SK-N-SH (cell line): ENCODE data around the gene MIEN1. TPM values are rescaled to one million over a fixed set of nuclear protein-coding genes. Genes with fewer than 3 reads are reported as not detected.

Experiments
- CTCF ChIA-PET: fragments of 300-600, 350-600 bp; formaldehyde crosslinking; extraction: SDS; loops from one replicate; lab custom pipeline; 2021; lab: Yijun Ruan, JAX
- POLR2A ChIA-PET: fragments of 350-600 bp; sonication (Branson Sonifier 250); formaldehyde crosslinking; extraction: SDS; loops from one replicate; lab custom pipeline; 2020; ENCODE audit warnings: antibody characterized with exemption, inconsistent platforms; lab: Yijun Ruan, JAX
- DNase-seq: peaks from one replicate; pipeline ENCODE4 v3.0.0; 2012
- H2AFZ ChIP-seq: fragments of 200-600 bp; sonication (generic); 2 replicates; pipeline ENCODE4 v1.8.1; 2016; ENCODE audit warnings: antibody characterized with exemption, mild to moderate bottlenecking, low read depth
- H3F3A ChIP-seq: fragments of 200-600 bp; sonication (generic); replicated peaks from 2 replicates; pipeline ENCODE3; 2016; ENCODE audit warnings: antibody characterized with exemption, mild to moderate bottlenecking; ENCODE audit not compliant: insufficient read depth
- H3K27ac ChIP-seq, 2 experiments: fragments of 200-500 bp in 1 of 2; fragments of 200-600 bp in 1 of 2; sonication (Bioruptor generic) in 1 of 2; sonication (generic), shearing (Covaris generic) in 1 of 2; 2 replicates each; pipeline versions ENCODE4 v1.5.1 to v1.6.1; 2014 to 2016; ENCODE audit warnings: low read depth in 2 of 2, inconsistent platforms in 1 of 2, low read length in 1 of 2, mild to moderate bottlenecking in 1 of 2, mixed read lengths in 1 of 2
- H3K27me3 ChIP-seq: fragments of 200-600 bp; sonication (generic), shearing (Covaris generic); 2 replicates; pipeline ENCODE4 v1.6.1; 2016; ENCODE audit warnings: mixed run types; ENCODE audit not compliant: insufficient read depth
- H3K36me3 ChIP-seq, 2 experiments: fragments of 200-500 bp in 1 of 2; fragments of 200-600 bp in 1 of 2; sonication (Bioruptor generic) in 1 of 2; sonication (generic) in 1 of 2; replicated peaks in 1 of 2; 2 replicates each; pipeline versions ENCODE3 to v1.5.1; 2014 to 2016; ENCODE audit warnings: low read length in 1 of 2, mild to moderate bottlenecking in 1 of 2; ENCODE audit not compliant: insufficient read depth in 2 of 2, control insufficient read depth in 1 of 2
- H3K4me1 ChIP-seq, 2 experiments: fragments of 200-500 bp in 1 of 2; fragments of 200-600 bp in 1 of 2; sonication (Bioruptor generic) in 1 of 2; sonication (generic), shearing (Covaris generic) in 1 of 2; 2 replicates each; pipeline versions ENCODE4 v1.5.1 to v1.6.1; 2014 to 2016; ENCODE audit warnings: low read depth in 1 of 2, low read length in 1 of 2, mixed run types in 1 of 2; ENCODE audit not compliant: insufficient read depth in 2 of 2, control insufficient read depth in 1 of 2
- H3K4me2 ChIP-seq: fragments of 200-600 bp; sonication (generic), shearing (Covaris generic); 2 replicates; pipeline ENCODE4 v1.6.1; 2017; ENCODE audit warnings: mixed run types
- H3K4me3 ChIP-seq, 2 experiments: fragments of 200-500 bp in 1 of 2; fragments of 200-600 bp in 1 of 2; sonication (Bioruptor generic) in 1 of 2; sonication (generic), shearing (Covaris generic) in 1 of 2; 2 replicates each; pipeline versions ENCODE4 v1.5.1 to v1.8.1; 2014 to 2016; ENCODE audit warnings: low read depth in 2 of 2, inconsistent platforms in 1 of 2, low read length in 1 of 2, mild to moderate bottlenecking in 1 of 2, mixed read lengths in 1 of 2, moderate library complexity in 1 of 2
- H3K79me2 ChIP-seq: fragments of 200-600 bp; sonication (generic); 2 replicates; pipeline ENCODE4 v1.8.1; 2017; ENCODE audit warnings: mild to moderate bottlenecking; ENCODE audit not compliant: insufficient read depth
- H3K9ac ChIP-seq: fragments of 200-600 bp; sonication (generic); 2 replicates; pipeline ENCODE4 v1.6.1; 2017; ENCODE audit warnings: mixed run types
- H3K9me2 ChIP-seq: fragments of 200-600 bp; sonication (generic); 2 replicates; pipeline ENCODE4 v1.6.1; 2017; ENCODE audit warnings: mixed run types
- H3K9me3 ChIP-seq: fragments of 200-600 bp; sonication (generic); 2 replicates; pipeline ENCODE4 v1.6.1; 2017; ENCODE audit warnings: mixed run types, mild to moderate bottlenecking, moderate library complexity
- H4K20me1 ChIP-seq: fragments of 200-600 bp; sonication (generic); 2 replicates; pipeline ENCODE4 v1.6.1; 2017; ENCODE audit warnings: mild to moderate bottlenecking, mixed run types; ENCODE audit not compliant: insufficient read depth
- CHD2 ChIP-seq: fragments of 150-350 bp; IDR thresholded peaks from 2 replicates; pipeline ENCODE4 v1.6.1; 2018; ENCODE audit warnings: low read length; ENCODE audit not compliant: partially characterized antibody
- CTCF ChIP-seq: fragments of 200-600 bp; sonication (generic); IDR thresholded peaks from 2 replicates; pipeline ENCODE4 v1.6.1; 2017; ENCODE audit warnings: antibody characterized with exemption, mild to moderate bottlenecking, moderate library complexity
- ELF1 ChIP-seq: IDR thresholded peaks from 2 replicates; pipeline ENCODE4 v1.4.0; 2012
- EZH2phosphoT487 ChIP-seq: fragments of 200-600 bp; sonication (generic); IDR thresholded peaks from 2 replicates; pipeline ENCODE4 v1.6.1; 2017; ENCODE audit warnings: low read depth, mixed run types, mild to moderate bottlenecking, antibody characterized with exemption, moderate library complexity, borderline replicate concordance
- FOSL2 ChIP-seq: IDR thresholded peaks from 2 replicates; pipeline ENCODE4 v1.4.0; 2012; ENCODE audit warnings: low read depth, mild to moderate bottlenecking, moderate library complexity, borderline replicate concordance
- FOXM1 ChIP-seq: IDR thresholded peaks from 2 replicates; pipeline ENCODE4 v1.4.0; 2012; ENCODE audit warnings: low read depth, mild to moderate bottlenecking
- GABPA ChIP-seq: IDR thresholded peaks from 2 replicates; pipeline ENCODE4 v1.4.0; 2012; ENCODE audit warnings: low read depth, mild to moderate bottlenecking
- GATA2 ChIP-seq: sonication (generic); formaldehyde crosslinking; IDR thresholded peaks from 2 replicates; pipeline ENCODE4 v1.5.0; 2020; ENCODE audit warnings: mild to moderate bottlenecking, missing genetic modification reagents
- IRF3 ChIP-seq: fragments of 150-350 bp; IDR thresholded peaks from 2 replicates; pipeline ENCODE4 v1.6.1; 2016; ENCODE audit warnings: mild to moderate bottlenecking, low read depth, low read length
- JUND ChIP-seq: IDR thresholded peaks from 2 replicates; pipeline ENCODE4 v1.4.0; 2012
- MAX ChIP-seq: IDR thresholded peaks from 2 replicates; pipeline ENCODE4 v1.4.0; 2012; ENCODE audit warnings: low read depth
- NRF1 ChIP-seq: IDR thresholded peaks from 2 replicates; pipeline ENCODE4 v1.6.1; 2012; ENCODE audit warnings: low read depth, mild to moderate bottlenecking, low read length
- PBX3 ChIP-seq: IDR thresholded peaks from 2 replicates; pipeline ENCODE4; 2012
- RAD21 ChIP-seq: IDR thresholded peaks from 2 replicates; pipeline ENCODE4 v1.6.1; 2012; ENCODE audit warnings: mild to moderate bottlenecking, low read length
- RCOR1 ChIP-seq: fragments of 150-350 bp; IDR thresholded peaks from 2 replicates; pipeline ENCODE4 v1.6.1; 2017; ENCODE audit warnings: antibody characterized with exemption, low read length
- TCF12 ChIP-seq: IDR thresholded peaks from 2 replicates; pipeline ENCODE4 v1.4.0; 2012
- USF1 ChIP-seq: IDR thresholded peaks from 2 replicates; pipeline ENCODE4 v1.4.0; 2012; ENCODE audit warnings: low read depth, borderline replicate concordance
- ZBTB33 ChIP-seq: IDR thresholded peaks from 2 replicates; pipeline ENCODE4 v1.4.0; 2012; ENCODE audit warnings: low read depth, borderline replicate concordance
- WGBS: methylation state at CpG from one replicate; pipeline ENCODE4 v1.1.6; 2017; ENCODE audit warnings: low lambda C conversion rate; 5-methylcytosine and 5-hydroxymethylcytosine counted together
- polyA plus RNA-seq, 3 experiments: library from polyadenylated mRNA; depleted of rRNA; stranded (reverse); fragments of >200 nt; gene quantifications; 2 replicates each; pipeline ENCODE4 v1.2.3, GENCODE V29; 2012

Gene MIEN1
- polyA plus RNA-seq, 1 of the 3 experiments (the other 2 are of a cell fraction), result 100 TPM

- ChIA-PET CTCF (interaction anchor here (1.1 to 2.9 kb wide), 9 partner anchors 9 to 224 kb away, joined by 3 to 33 read pairs (median 5); partner anchors contain the start of gene MIEN1), POLR2A (interaction anchor here (1.1 kb wide), 1 partner anchor 134 kb away, joined by 3 read pairs; no protein-coding TSS in a partner anchor)
- no peak for DNase-seq
- 87% methylated on average over 18 of the region's 18 CpGs for WGBS
- Histone ChIP-seq H3K4me3 (no peak overlapping the region), H3K27ac (no peak overlapping the region), H3K4me2 (no peak overlapping the region), H2AFZ (peak overlapping the region; percentile 96; the same call in 1 of the 2 replicates), H3K36me3 (no peaks in the 10 kb centered on the region)
- no peak for TF ChIP-seq NRF1
- TF ChIP-seq CTCF, result no peak
- no peak for TF ChIP-seq MAX
- TF ChIP-seq GABPA, result no peak
- TF ChIP-seq CHD2, result no peak
- no peak for TF ChIP-seq GATA2
- TF ChIP-seq TCF12, result no peak
- no peak for TF ChIP-seq USF1
- TF ChIP-seq ZBTB33, result no peak
- TF ChIP-seq IRF3, result no peak
- no peak for TF ChIP-seq JUND
- TF ChIP-seq EZH2phosphoT487, result no peak
- no peak for TF ChIP-seq RCOR1
- TF ChIP-seq FOXM1, result no peak
- TF ChIP-seq FOSL2, result no peak
- no peak for TF ChIP-seq RAD21
- TF ChIP-seq ELF1, result no peak
- no peak for TF ChIP-seq PBX3
- TF ChIP-seq, all 33 proteins: peak for 0
- no peaks in the 10 kb centered on the region for H3K9me3 ChIP-seq
- H3K4me1 ChIP-seq, result peaks cover 0 to 4% of the 10 kb centered on the region in 2 experiments; a peak in 1 of 4 replicates
- H3K9ac ChIP-seq, result no peak overlapping the region
- H3K79me2 ChIP-seq, result no peaks in the 10 kb centered on the region
- no peaks in the 10 kb centered on the region for H4K20me1 ChIP-seq
- no peaks in the 10 kb centered on the region for H3K9me2 ChIP-seq
- peaks cover 37% of the 10 kb centered on the region; the same call in 1 of the 2 replicates for H3K27me3 ChIP-seq
- H3F3A ChIP-seq, result peaks cover 5% of the 10 kb centered on the region
These were observed 25.4 kb upstream of the MIEN1 start for GRCh38 chr17:39755554-39756379.
